Endothelial cell of hepatic sinusoid (primary cell): ENCODE results near the gene MS4A6E.

ENCODE experiments used
- in situ Hi-C: cut with HindIII; loops from 2 replicates; pipeline ENCODE4 v1.10.0; 2017; ENCODE audit warnings: low sequenced_read_pairs

MS4A6E gene

GRCh38 chr11:60371854-60372253 lies 44.8 kb downstream of the MS4A6E start:
- in situ Hi-C loops: no loop called here

GRCh38 chr11:60372767-60373166 lies 45.7 kb downstream of the MS4A6E start:
- in situ Hi-C loops: no loop called here

GRCh38 chr11:60375316-60375715 lies 48.3 kb downstream of the MS4A6E start:
- in situ Hi-C loops: no loop called here

- in situ Hi-C loops: no loop called here
These were observed 49.5 kb downstream of the MS4A6E start for GRCh38 chr11:60376601-60377000.

GRCh38 chr11:60377401-60378136 lies 50.5 kb downstream of the MS4A6E start:
- in situ Hi-C loops: no loop called here

- in situ Hi-C loops: no loop called here
These were observed 51.3 kb downstream of the MS4A6E start, which contains the start of gene MS4A7 for GRCh38 chr11:60378354-60378753. Gene MS4A7 (plus strand): TSS chr11:60378532. CDS start chr11:60383142, 4,610 bp downstream.

GRCh38 chr11:60389279-60389910 lies 62.3 kb downstream of the MS4A6E start:
- in situ Hi-C loops: no loop called here

- in situ Hi-C loops: no loop called here
These were observed 63.4 kb downstream of the MS4A6E start for GRCh38 chr11:60390419-60390818.
